H1 (cell line): ENCODE results near the gene MR1.

Experiments
- CHD2 ChIP-seq: IDR thresholded peaks from 2 replicates; pipeline ENCODE4 v1.6.1; 2012; ENCODE audit warnings: low read length, improper control_type of control experiment
- HDAC2 ChIP-seq, 2 experiments: fragments of 300-600 bp in 1 of 2; sonication (generic) in 1 of 2; IDR thresholded peaks; 2 replicates each; pipeline ENCODE4 v1.6.1; 2011 to 2012; ENCODE audit warnings: low read depth in 2 of 2, low read length in 2 of 2, mild to moderate bottlenecking in 2 of 2, moderate library complexity in 2 of 2, borderline replicate concordance in 1 of 2, inconsistent platforms in 1 of 2
- MAFK ChIP-seq: IDR thresholded peaks from 2 replicates; pipeline ENCODE4 v1.6.1; 2012; ENCODE audit warnings: low read depth, mild to moderate bottlenecking, improper control_type of control experiment, low read length
- POLR2A ChIP-seq, 2 experiments: IDR thresholded peaks; 1 replicate in 1 of 2; 2 replicates in 1 of 2; pipeline ENCODE4 v1.6.1; 2011; ENCODE audit warnings: low read depth in 2 of 2, low read length in 2 of 2, mild to moderate bottlenecking in 2 of 2; ENCODE audit errors: control extremely low read depth in 1 of 2
- POLR2AphosphoS5 ChIP-seq: IDR thresholded peaks from 2 replicates; pipeline ENCODE4 v1.6.1; 2011; ENCODE audit warnings: low read depth, low read length
- RAD21 ChIP-seq, 2 experiments: IDR thresholded peaks in 1 of 2; conservative IDR thresholded peaks in 1 of 2; 2 replicates each; pipeline ENCODE4 v1.6.1; 2011; ENCODE audit warnings: low read depth in 2 of 2, low read length in 2 of 2, improper control_type of control experiment in 1 of 2, inconsistent platforms in 1 of 2, mild to moderate bottlenecking in 1 of 2, moderate library complexity in 1 of 2
- SP1 ChIP-seq: IDR thresholded peaks from 2 replicates; pipeline ENCODE4 v1.6.1; 2011; ENCODE audit warnings: low read depth, low read length
- SP2 ChIP-seq: IDR thresholded peaks from 2 replicates; pipeline ENCODE4 v1.6.1; 2012; ENCODE audit warnings: mild to moderate bottlenecking, low read length, inconsistent platforms
- SUZ12 ChIP-seq: fragments of 200-600 bp; sonication (generic); IDR thresholded peaks from 2 replicates; pipeline ENCODE4 v1.6.1; 2012; ENCODE audit warnings: mild to moderate bottlenecking, inconsistent platforms, low read length, moderate library complexity, mixed read lengths
- TBP ChIP-seq: IDR thresholded peaks from 2 replicates; pipeline ENCODE4 v1.6.1; 2011; ENCODE audit warnings: low read depth, low read length, improper control_type of control experiment
- YY1 ChIP-seq: IDR thresholded peaks from 2 replicates; pipeline ENCODE4 v1.6.1; 2011; ENCODE audit warnings: low read depth, mild to moderate bottlenecking, low read length
- TF ChIP-seq, protein P1 (sequence below), 3 experiments: IDR thresholded peaks; 1 replicate in 2 of 3; 2 replicates in 1 of 3; pipeline versions ENCODE4 v1.5.1 to v1.6.1; 2011; ENCODE audit warnings: low read length in 3 of 3, mild to moderate bottlenecking in 3 of 3, inconsistent platforms in 2 of 3, low read depth in 1 of 3, moderate library complexity in 1 of 3; ENCODE audit not compliant: insufficient read depth in 1 of 3; ENCODE audit errors: control extremely low read depth in 1 of 3

DNA sequence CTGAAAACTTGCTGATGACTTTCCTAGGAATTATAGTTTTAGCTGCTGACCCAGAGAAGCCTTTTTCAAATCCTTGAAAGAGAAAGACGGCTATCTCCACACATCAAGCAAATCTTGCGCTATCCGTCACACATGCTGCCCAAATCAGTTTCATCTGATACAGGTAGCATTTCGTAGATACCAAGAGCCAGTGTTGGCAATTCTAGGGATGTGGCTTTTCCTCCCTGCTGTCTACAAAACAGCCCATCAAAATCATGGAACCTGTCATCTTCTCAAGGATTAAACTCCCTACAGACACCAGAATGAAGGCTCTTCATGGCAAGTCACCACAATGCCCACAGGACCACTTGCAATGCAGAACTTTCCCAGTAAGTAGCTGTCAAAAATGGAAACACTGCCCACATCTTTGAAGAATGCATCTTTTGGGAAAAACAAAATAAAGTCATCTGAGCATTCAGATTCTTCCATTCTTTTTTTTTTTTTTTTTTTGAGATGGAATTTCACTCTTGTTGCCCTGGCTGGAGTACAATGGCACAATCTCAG lies 21.5 kb upstream of the MR1 start:
- TF ChIP-seq TBP: no peak
- TF ChIP-seq, protein P1, sequence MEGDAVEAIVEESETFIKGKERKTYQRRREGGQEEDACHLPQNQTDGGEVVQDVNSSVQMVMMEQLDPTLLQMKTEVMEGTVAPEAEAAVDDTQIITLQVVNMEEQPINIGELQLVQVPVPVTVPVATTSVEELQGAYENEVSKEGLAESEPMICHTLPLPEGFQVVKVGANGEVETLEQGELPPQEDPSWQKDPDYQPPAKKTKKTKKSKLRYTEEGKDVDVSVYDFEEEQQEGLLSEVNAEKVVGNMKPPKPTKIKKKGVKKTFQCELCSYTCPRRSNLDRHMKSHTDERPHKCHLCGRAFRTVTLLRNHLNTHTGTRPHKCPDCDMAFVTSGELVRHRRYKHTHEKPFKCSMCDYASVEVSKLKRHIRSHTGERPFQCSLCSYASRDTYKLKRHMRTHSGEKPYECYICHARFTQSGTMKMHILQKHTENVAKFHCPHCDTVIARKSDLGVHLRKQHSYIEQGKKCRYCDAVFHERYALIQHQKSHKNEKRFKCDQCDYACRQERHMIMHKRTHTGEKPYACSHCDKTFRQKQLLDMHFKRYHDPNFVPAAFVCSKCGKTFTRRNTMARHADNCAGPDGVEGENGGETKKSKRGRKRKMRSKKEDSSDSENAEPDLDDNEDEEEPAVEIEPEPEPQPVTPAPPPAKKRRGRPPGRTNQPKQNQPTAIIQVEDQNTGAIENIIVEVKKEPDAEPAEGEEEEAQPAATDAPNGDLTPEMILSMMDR (IDR thresholded peaks at IDR 0.05; ENCODE audit: control extremely low read depth in 1 of 3, insufficient read depth in 1 of 3, low read depth in 1 of 3, low read length in 3 of 3): no peak
- no peak for TF ChIP-seq POLR2A (IDR thresholded peaks at IDR 0.05; ENCODE audit: control extremely low read depth in 1 of 2, low read depth in 2 of 2, low read length in 2 of 2)
- TF ChIP-seq SP1: no peak
- no peak for TF ChIP-seq CHD2
- no peak for TF ChIP-seq MAFK
- no peak for TF ChIP-seq HDAC2 (IDR thresholded peaks at IDR 0.05; ENCODE audit: borderline replicate concordance in 1 of 2, low read depth in 2 of 2, low read length in 2 of 2)
- TF ChIP-seq RAD21 (IDR thresholded peaks at IDR 0.05 in 1 of 2, conservative IDR thresholded peaks at IDR 0.05 in 1 of 2; ENCODE audit: low read depth in 2 of 2, low read length in 2 of 2): no peak
- no peak for TF ChIP-seq SUZ12
- TF ChIP-seq YY1: no peak
- no peak for TF ChIP-seq SP2
- no peak for TF ChIP-seq POLR2AphosphoS5
